Tibial nerve (tissue), 4 donors: ENCODE results near the gene HECTD4.

Experiments used
- CTCF ChIP-seq, 5 experiments: fragments of 200-600 bp in 3 of 5; fragments of 450-650 bp in 2 of 5; sonication (generic) in 3 of 5; IDR thresholded peaks; one replicate each; pipeline ENCODE4 v1.5.1; 2016 to 2019; ENCODE audit warnings: antibody characterized with exemption in 5 of 5, mild to moderate bottlenecking in 3 of 5, moderate library complexity in 2 of 5
- EP300 ChIP-seq, 2 donors: sonication (generic); formaldehyde crosslinking; IDR thresholded peaks; one replicate each; pipeline ENCODE4 v1.6.1; 2017; ENCODE audit warnings: antibody characterized with exemption in 2 of 2, mild to moderate bottlenecking in 1 of 2
- POLR2A ChIP-seq, 2 donors: fragments of 450-650 bp; IDR thresholded peaks; one replicate each; pipeline ENCODE4 v1.6.1; 2017; ENCODE audit warnings: antibody characterized with exemption in 2 of 2, mild to moderate bottlenecking in 2 of 2, moderate library complexity in 2 of 2

- TF ChIP-seq POLR2A (IDR thresholded peaks at IDR 0.05): no peak
- TF ChIP-seq CTCF (IDR thresholded peaks at IDR 0.05): no peak
- TF ChIP-seq EP300 (IDR thresholded peaks at IDR 0.05): no peak
Observed at GRCh38 chr12:112218150-112218549, 164.1 kb downstream of the HECTD4 start.
